NCI-H2081 (cell line): ENCODE data around the gene TEX51.

Source experiments
- DNase-seq, 2 experiments: peaks; one replicate each; lab custom pipeline; 2025; lab: John Stamatoyannopoulos, UW

Gene TEX51

GRCh38 chr2:126893606-126894005 lies 5.1 kb upstream of the TEX51 start:
- no peak for DNase-seq

GRCh38 chr2:126894082-126894481 lies 4.6 kb upstream of the TEX51 start:
- no peak for DNase-seq

- no peak for DNase-seq
These were observed 4.0 kb upstream of the TEX51 start for GRCh38 chr2:126894585-126895182.

- no peak for DNase-seq
These were observed 3.4 kb upstream of the TEX51 start for GRCh38 chr2:126895336-126895735.

- no peak for DNase-seq
These were observed 2.2 kb upstream of the TEX51 start for GRCh38 chr2:126896471-126896870.

GRCh38 chr2:126899616-126900185 lies 1.0 kb downstream of the TEX51 start:
- no peak for DNase-seq

- DNase-seq, result no peak
These were observed 2.1 kb downstream of the TEX51 start for GRCh38 chr2:126900646-126901319.

GRCh38 chr2:126901459-126901858 lies 2.8 kb downstream of the TEX51 start:
- DNase-seq, result no peak

- no peak for DNase-seq
These were observed 3.6 kb downstream of the TEX51 start for GRCh38 chr2:126902152-126902835.

GRCh38 chr2:126902859-126903258 lies 4.2 kb downstream of the TEX51 start:
- no peak for DNase-seq

- DNase-seq, result no peak
These were observed 7.3 kb downstream of the TEX51 start for GRCh38 chr2:126905991-126906390.

GRCh38 chr2:126906781-126907180 lies 8.1 kb downstream of the TEX51 start:
- no peak for DNase-seq

- DNase-seq, result no peak
These were observed 9.0 kb downstream of the TEX51 start for GRCh38 chr2:126907671-126908070.

GRCh38 chr2:126908721-126909177 lies 10.1 kb downstream of the TEX51 start:
- DNase-seq, result no peak

- DNase-seq, result no peak
These were observed 10.7 kb downstream of the TEX51 start for GRCh38 chr2:126909366-126909765.

GRCh38 chr2:126909781-126910180 lies 11.1 kb downstream of the TEX51 start:
- no peak for DNase-seq

GRCh38 chr2:126910637-126911036 lies 11.9 kb downstream of the TEX51 start:
- no peak for DNase-seq

- no peak for DNase-seq
These were observed 12.6 kb downstream of the TEX51 start for GRCh38 chr2:126911111-126911796.

GRCh38 chr2:126912201-126912600 lies 13.5 kb downstream of the TEX51 start:
- DNase-seq, result no peak

GRCh38 chr2:126913329-126913728 lies 14.6 kb downstream of the TEX51 start:
- DNase-seq, result no peak

GRCh38 chr2:126913881-126914615 lies 15.4 kb downstream of the TEX51 start:
- DNase-seq, result no peak
